Frontal cortex (tissue), 4 donors: ENCODE measurements around the gene NUDT6. TPM values are rescaled to one million over a fixed set of nuclear protein-coding genes. Genes with fewer than 3 reads are reported as not detected.
A peak's percentile ranks its signal among the peaks of the same experiment; 100 is the strongest.
"Not testable (repeated sequence)": the region's sequence is repeated elsewhere in the genome, so short reads cannot be mapped to it uniquely, and the experiment has no call there.

Source experiments
- DNase-seq, 2 donors: peaks; one replicate each; pipeline ENCODE4 v3.0.0; 2012; ENCODE audit warnings: low spot score in 2 of 2
- FAIRE-seq: peaks from 2 replicates; lab custom pipeline; 2012; peaks lifted over from hg19 to GRCh38; lab: Jason Lieb, UNC
- total RNA-seq: library from RNA; depleted of rRNA; stranded (reverse); fragments of >200 nt; gene quantifications from one replicate; pipeline ENCODE4 v1.2.3, GENCODE V29; 2014
- donor health status: control.
- donor health status: control.
- donor health status: control.

The NUDT6 gene
- total RNA-seq, 1 donor from 2014 or later, result 6.9 TPM

GRCh38 chr4:122882857-122883735 is 39.3 kb downstream of the NUDT6 start:
- no peak for DNase-seq
- FAIRE-seq, result no peak

- FAIRE-seq (no peak), DNase-seq (no peak)
Observed at GRCh38 chr4:122879001-122879400, 43.4 kb downstream of the NUDT6 start.

DNA sequence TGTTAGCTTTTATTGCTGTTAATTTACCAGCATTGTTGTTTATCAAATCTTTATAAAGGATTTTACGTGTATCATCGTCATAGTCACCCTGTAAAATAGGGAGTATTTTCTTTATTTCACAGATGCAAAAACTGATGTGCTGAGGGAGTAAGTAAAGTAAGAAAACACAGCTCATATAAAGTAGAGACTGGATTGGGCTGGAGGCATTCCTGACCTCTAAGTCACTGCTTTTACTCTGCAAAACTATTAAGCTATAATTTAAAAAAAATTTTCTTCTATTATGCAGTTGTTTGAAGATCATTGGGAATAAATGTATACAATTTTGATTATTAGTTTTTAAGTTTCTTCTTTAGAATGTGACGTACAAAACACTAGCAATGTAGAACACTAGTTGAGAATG is 45.9 kb downstream of the NUDT6 start:
- FAIRE-seq (no peak), DNase-seq (no peak)

- DNase-seq (no peak), FAIRE-seq (no peak)
Observed at GRCh38 chr4:122875949-122876348, 46.4 kb downstream of the NUDT6 start.

- no peak for FAIRE-seq
- DNase-seq, result no peak
Observed at GRCh38 chr4:122873821-122874593, 48.4 kb downstream of the NUDT6 start.

- no peak for FAIRE-seq
- DNase-seq, result no peak
Observed at GRCh38 chr4:122873146-122873545, 49.3 kb downstream of the NUDT6 start.

- FAIRE-seq, DNase-seq: not testable (repeated sequence)
Observed at GRCh38 chr4:122868235-122868634, 54.2 kb downstream of the NUDT6 start.

GRCh38 chr4:122865425-122865824 is 57.0 kb downstream of the NUDT6 start:
- FAIRE-seq (no peak), DNase-seq (no peak)

DNA sequence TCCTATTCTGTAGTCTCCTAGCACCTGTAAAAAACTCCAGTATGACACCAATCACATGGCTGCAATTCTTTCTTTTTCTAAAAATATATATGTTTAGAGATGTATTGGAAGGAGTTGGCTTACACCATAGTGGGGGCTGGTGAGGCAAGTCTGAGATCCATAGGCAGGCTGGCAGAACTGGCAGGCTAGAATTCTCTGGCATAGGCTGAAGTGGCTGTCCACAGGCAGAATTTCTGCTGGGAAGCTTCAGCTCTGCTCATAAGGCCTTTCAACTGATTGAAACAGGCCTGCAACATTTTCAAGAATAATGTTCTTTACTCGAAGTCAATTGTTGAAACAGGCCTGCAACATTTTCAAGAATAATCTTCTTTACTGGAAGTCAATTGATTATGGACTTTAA is 58.8 kb downstream of the NUDT6 start:
- DNase-seq (no peak), FAIRE-seq (no peak)

DNA sequence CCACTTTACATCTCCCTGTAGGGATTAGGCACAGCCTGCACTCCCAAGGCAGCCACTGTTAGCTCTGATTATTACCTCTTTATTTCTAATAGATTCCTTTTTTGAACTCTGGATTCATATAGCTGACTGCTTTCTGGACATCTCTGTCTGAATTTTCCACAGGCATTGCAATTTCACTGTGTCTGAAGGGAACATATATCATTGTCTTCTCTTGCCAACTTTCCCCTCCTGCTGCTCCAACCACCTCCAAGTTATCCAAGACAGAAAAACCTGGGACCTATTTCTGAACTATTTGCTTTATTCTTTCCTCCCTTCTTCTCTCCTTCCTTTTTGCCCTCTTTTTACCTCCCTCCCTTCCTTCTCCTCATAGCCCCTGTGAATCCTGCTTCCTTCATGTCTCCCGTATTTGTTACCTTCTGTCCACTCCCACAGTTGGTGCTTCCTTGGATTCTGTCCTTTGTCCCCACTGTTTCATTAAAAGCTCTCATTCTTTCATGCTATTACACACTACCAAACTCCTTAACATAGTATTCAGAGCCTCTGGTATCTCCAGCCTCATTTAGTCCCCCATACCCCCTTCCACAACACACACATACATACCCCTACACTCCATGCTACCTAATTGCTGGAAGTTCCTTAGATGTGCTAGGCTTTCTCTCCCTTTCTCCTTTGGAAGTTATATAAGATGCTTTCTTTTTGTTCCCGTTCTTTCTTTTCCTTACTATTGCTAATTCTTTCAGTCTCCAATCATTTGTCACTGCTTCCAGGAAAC is 61.0 kb downstream of the NUDT6 start:
- DNase-seq (no peak), FAIRE-seq (no peak)

DNA sequence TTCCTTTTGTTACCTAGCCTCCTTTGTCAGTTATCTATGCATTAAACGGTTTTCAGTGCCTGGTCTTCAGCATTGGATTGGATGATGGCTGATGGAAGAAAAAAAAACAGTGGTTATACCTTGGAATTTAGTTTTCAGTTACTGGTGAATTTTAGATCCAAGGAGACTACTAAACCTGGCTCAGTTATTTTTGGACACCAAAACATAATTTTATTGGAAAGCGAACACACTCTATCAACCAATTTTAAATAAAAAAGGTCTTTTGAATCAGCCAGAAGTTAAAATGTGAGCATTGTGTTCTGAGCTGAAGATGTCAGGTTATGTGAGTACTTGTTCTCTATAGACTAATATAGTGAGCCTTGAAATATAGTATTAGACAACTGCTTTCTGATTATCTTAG is 63.7 kb downstream of the NUDT6 start:
- DNase-seq (no peak), FAIRE-seq (no peak)

DNA sequence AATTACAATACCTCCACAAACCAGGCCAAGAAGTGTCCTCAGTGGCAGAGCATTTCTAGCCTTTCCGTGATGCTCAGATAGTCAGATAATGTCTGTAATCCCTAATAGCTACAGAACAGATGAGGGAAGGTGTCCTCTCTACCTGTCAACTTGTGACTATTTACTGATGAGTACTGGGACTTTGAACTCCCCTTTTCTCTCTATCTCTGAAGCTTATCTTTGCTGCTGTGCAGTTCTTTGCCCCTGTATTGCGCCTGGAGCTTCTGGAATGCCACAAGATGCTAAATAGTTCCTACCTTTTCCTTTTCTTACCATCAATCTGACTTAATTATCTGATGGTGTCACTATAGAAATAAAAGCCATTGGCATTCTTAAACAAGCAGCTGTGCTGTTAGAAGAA is 65.2 kb downstream of the NUDT6 start:
- no peak for DNase-seq
- FAIRE-seq, result no peak

- no peak for FAIRE-seq
- DNase-seq, result no peak
Observed at GRCh38 chr4:122855353-122855890, 67.0 kb downstream of the NUDT6 start.

DNA sequence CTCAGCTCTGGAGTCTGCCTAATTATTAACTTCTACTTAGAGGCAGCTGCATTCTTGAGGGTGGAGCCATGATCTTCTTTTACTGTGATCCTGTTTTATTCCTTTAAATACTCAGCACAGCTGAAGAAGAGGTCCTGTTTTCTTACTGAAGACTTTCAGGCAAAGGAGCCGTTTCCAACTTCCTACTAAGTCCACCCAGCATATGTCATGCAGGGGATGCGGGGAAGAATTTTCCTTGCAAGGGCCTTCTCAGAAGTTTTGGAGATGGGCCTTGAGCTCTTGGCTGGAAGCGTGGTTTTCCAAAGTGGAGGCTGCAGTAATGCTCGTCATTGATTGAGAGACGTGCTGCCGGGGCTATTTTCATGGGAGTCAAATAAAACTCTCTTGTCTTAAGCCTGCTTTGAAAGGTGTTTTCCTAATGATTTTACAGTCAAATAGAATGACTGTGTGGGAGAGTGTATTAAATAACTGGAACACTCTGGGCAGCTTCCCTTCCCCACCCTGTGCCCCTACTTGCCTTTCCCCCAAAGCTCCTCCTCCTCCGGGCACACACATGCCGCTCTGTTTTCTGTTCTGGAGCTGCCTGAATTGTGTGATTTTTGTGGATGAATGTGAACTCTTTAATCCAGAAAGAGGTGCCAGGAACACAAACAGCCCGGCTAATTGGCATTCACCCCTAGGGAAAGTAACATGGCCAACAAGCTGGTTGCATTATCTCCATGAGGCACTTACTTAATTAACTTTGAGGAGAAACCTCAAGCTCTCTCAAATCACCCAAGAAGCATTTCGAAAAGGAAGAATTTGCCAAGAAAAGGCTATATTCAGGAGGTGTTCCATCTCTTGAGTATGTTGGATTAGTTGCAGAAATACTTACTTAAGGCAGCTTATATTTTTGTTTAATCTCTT is 67.7 kb downstream of the NUDT6 start:
- peak; percentile 13 to 28 for DNase-seq
- FAIRE-seq, result no peak

GRCh38 chr4:122851568-122851967 is 70.8 kb downstream of the NUDT6 start:
- no peak for FAIRE-seq

GRCh38 chr4:122849789-122850188 is 72.6 kb downstream of the NUDT6 start:
- FAIRE-seq, result not testable (repeated sequence)

More at GRCh38 chr4:122851568-122851967, 70.8 kb downstream of the NUDT6 start:
- DNase-seq, result no peak

GRCh38 chr4:122847931-122848330 is 74.5 kb downstream of the NUDT6 start:
- no peak for DNase-seq
- no peak for FAIRE-seq

More at GRCh38 chr4:122849789-122850188, 72.6 kb downstream of the NUDT6 start:
- not testable (repeated sequence) for DNase-seq

DNA sequence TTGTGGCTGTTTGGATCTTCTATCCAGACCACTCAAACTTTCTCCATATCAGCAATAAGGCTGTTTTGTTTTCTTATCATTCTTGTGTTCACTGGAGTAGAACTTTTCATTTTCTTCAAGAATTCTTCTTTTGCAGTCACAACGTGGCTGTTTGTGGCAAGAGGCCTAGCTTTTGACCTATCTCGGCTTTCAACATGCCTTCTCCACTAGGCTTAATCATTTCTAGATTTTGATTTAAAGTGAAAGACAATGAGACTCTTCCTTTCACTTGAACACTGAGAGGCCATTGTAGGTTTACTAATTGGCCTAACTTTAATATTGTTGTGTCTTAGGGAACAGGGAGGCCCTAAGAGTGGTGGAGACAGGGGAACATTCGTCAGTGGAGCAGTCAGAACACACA is 76.6 kb downstream of the NUDT6 start:
- FAIRE-seq (no peak), DNase-seq (no peak)

GRCh38 chr4:122845066-122845465 is 77.3 kb downstream of the NUDT6 start:
- FAIRE-seq (no peak), DNase-seq (no peak)
